Endothelial cell of umbilical vein (primary cell): ENCODE measurements around the gene FRMPD3.

ENCODE experiments used
- EZH2 ChIP-seq: IDR thresholded peaks from 2 replicates; pipeline ENCODE4 v1.6.1; 2012; ENCODE audit warnings: borderline replicate concordance, low read depth, mild to moderate bottlenecking, moderate library complexity, low read length, inconsistent platforms; ENCODE audit not compliant: severe bottlenecking
- GATA2 ChIP-seq: IDR thresholded peaks from 2 replicates; pipeline ENCODE4 v1.7.0; 2011; ENCODE audit warnings: low read depth, mild to moderate bottlenecking, moderate library complexity, mixed read lengths, low read length; ENCODE audit not compliant: insufficient read length, insufficient read depth
- MYC ChIP-seq: IDR thresholded peaks from one replicate; pipeline ENCODE4 v1.6.1; 2011; ENCODE audit warnings: mild to moderate bottlenecking, low read depth, low read length
- POLR2A ChIP-seq: IDR thresholded peaks from 2 replicates; pipeline ENCODE4 v1.6.1; 2012; ENCODE audit warnings: low read depth, mild to moderate bottlenecking, control low read depth, low read length
- TF ChIP-seq, protein P1 (sequence below), 2 donors: IDR thresholded peaks; 1 replicate in 1 of 2; 2 replicates in 1 of 2; pipeline ENCODE4 v1.5.1; 2011; ENCODE audit warnings: low read length in 2 of 2, mild to moderate bottlenecking in 2 of 2, moderate library complexity in 2 of 2, control low read depth in 1 of 2, inconsistent platforms in 1 of 2, low read depth in 1 of 2; ENCODE audit not compliant: insufficient read depth in 1 of 2; ENCODE audit errors: extremely low read depth in 1 of 2

DNA sequence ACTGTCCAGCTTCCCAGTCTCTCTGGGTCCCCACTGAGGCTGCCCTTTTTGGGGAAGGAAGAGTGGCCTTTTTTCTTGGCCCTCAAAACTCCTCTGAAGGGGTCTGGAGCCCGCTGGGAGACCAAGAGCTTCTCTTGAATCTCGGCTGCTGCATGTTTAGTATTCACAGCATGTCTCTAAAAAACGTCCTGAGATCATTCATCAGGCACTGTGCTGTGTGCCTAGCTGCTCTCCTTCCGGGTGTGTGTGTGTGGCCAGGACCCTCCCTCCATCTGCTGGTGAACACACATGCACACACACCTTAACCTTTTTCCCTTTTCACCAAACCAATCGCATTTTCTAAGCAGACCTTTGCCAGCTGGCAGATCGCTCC, 841 bp upstream of the FRMPD3 start:
- TF ChIP-seq, protein P1, sequence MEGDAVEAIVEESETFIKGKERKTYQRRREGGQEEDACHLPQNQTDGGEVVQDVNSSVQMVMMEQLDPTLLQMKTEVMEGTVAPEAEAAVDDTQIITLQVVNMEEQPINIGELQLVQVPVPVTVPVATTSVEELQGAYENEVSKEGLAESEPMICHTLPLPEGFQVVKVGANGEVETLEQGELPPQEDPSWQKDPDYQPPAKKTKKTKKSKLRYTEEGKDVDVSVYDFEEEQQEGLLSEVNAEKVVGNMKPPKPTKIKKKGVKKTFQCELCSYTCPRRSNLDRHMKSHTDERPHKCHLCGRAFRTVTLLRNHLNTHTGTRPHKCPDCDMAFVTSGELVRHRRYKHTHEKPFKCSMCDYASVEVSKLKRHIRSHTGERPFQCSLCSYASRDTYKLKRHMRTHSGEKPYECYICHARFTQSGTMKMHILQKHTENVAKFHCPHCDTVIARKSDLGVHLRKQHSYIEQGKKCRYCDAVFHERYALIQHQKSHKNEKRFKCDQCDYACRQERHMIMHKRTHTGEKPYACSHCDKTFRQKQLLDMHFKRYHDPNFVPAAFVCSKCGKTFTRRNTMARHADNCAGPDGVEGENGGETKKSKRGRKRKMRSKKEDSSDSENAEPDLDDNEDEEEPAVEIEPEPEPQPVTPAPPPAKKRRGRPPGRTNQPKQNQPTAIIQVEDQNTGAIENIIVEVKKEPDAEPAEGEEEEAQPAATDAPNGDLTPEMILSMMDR (IDR thresholded peaks at IDR 0.05; ENCODE audit: extremely low read depth in 1 of 2, insufficient read depth in 1 of 2, low read depth in 1 of 2, low read length in 2 of 2), result no peak
- no peak for TF ChIP-seq POLR2A
- TF ChIP-seq GATA2, result no peak
- no peak for TF ChIP-seq MYC
- TF ChIP-seq EZH2, result no peak
